GM18517 (cell line): ENCODE results near the gene TBL3.
A peak's percentile ranks its signal among the peaks of the same experiment; 100 is the strongest.
"Not testable (repeated sequence)": the region's sequence is repeated elsewhere in the genome, so short reads cannot be mapped to it uniquely, and the experiment has no call there.

Experiments used
- ATAC-seq: cut with Tn5 transposase; IDR thresholded peaks from one replicate; pipeline ENCODE4 v1.9.1; 2021; ENCODE audit warnings: mild to moderate bottlenecking, moderate library complexity; ENCODE audit not compliant: unreplicated experiment

The TBL3 gene

GRCh38 chr16:1971796-1972489, at the start of gene TBL3:
Gene TBL3 (plus strand): TSS chr16:1972053. CDS start chr16:1972165, 112 bp downstream.
- ATAC-seq = peak; percentile 68

DNA sequence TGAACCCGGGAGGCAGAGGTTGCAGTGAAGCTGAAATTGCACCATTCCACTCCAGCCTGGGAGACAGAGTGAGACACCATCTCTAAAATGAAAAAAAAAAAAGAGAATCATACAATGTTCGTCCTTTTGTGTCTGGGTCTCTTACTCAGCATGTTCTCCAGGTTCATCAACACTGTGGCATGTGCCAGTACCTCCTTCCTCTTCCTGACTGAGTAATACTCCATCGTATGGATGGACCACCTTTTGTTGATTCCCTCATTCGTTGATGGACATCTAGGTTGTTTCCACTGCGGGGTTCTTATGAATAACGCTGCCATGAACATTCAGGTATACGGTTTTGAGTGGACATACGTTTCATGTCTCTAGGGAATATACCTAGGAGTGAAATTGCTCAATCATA, 49.5 kb upstream of the TBL3 start:
- no peak for ATAC-seq

GRCh38 chr16:1923299-1924034, 48.4 kb upstream of the TBL3 start:
- no peak for ATAC-seq

GRCh38 chr16:1924095-1924494, 47.8 kb upstream of the TBL3 start:
- no peak for ATAC-seq

GRCh38 chr16:1926271-1926670, 45.6 kb upstream of the TBL3 start:
- no peak for ATAC-seq

- no peak for ATAC-seq
Measured at GRCh38 chr16:1929105-1929504, 42.7 kb upstream of the TBL3 start.

DNA sequence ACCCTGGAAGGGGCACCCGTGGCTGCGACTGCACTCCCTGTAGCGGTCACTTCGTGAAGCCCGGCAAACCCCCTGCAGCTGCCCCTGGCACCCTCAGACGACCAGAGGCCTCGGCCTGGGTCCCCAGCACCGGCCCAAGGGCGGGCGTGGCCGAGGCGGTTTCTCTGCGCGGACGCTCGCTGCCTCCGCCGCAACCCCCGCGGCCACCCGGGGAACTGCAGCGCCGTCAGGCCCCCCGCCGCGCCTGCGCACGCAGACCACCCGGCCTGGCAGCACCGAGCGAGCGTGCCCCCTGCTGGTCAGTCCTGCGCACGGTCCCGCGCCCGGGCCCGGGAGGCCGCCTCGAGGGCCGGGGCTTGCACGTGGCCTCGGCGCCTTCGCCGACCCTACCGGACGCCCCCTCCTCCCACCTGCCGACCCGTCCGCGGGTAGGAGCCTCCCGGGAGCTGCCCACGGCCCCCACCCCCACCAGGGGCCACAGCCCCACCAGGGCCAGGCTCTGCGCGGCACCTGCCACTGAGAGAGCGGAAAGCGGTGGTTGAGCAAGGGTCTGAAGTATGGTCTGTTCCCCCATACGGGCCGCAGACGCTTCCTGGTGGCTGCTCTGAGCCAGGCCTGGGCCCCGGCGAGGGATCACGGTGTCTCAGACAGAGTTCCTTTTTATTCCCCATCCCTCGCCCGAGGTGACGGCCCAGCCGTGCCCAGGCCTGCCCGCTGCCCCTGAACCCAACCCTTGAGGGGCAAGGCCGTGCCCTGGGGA, 42.1 kb upstream of the TBL3 start:
- peak; percentile 80 for ATAC-seq

DNA sequence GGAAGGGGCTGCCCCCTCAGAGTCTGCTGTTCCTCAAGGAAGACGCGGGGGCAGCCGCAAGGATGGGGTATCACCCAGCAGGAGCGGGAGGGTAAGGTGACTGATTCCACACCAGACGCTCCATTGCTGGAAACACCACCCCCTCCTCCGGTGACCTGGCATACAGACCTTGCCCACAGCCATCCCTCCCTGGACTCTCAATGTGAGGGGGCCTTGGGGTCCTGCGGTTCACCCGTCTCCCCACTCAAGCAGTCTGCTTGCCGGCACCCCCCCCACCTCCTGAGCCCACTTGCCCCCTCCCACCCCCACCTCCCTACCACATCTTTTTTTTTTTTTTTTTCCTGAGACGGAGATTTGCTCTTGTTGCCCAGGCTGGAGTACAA, 41.5 kb upstream of the TBL3 start:
- no peak for ATAC-seq

GRCh38 chr16:1932050-1933028, 39.5 kb upstream of the TBL3 start:
- ATAC-seq = no peak

- no peak for ATAC-seq
Measured at GRCh38 chr16:1933097-1933661, 38.7 kb upstream of the TBL3 start.

DNA sequence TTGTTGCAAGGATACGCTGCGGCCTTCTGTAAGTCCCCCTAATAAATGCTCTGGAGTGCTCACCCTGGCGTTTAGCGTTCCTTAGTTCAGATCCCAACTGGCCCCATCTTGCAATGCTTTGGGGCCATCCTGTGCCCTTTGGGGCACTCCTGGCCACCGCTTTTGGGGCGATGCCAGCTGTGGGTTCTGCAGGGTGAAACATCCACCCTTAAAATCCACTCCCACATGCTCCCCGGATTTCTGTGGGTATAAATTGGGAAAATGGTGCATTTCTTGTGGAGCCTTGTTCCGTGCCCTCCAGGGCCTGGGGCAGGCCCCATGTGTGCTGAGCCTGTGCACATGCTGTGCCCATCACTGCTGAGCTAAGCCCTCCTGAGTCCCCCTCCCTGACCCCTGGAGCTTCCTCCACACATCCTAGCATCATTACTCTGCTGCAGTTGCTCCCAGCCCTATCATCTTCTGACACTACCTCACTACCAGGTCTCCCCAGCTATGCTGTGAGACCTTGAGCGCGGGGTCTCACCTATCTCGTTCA, 34.8 kb upstream of the TBL3 start:
- no peak for ATAC-seq

GRCh38 chr16:1938316-1938715, 33.5 kb upstream of the TBL3 start:
- no peak for ATAC-seq

GRCh38 chr16:1938910-1939309, 32.9 kb upstream of the TBL3 start:
- no peak for ATAC-seq

DNA sequence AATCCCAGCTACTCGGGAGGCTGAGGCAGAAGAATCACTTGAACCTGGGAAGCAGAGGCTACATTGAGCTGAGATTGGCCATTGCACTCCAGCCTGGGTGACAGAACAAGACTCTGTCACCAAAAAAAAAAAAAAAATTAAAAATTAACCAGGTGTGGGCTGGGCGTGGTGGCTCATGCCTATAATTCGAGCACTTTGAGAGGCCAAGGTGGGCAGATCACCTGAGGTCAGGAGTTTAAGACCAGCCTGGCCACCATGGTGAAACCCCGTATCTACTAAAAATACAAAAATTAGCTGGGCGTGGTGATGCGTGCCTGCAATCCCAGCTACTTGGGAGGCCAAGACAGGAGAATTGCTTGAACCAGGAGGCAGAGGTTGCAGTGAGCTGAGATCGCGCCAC, 32.0 kb upstream of the TBL3 start:
- ATAC-seq = not testable (repeated sequence)

- no peak for ATAC-seq
Measured at GRCh38 chr16:1940273-1941161, 31.3 kb upstream of the TBL3 start.

DNA sequence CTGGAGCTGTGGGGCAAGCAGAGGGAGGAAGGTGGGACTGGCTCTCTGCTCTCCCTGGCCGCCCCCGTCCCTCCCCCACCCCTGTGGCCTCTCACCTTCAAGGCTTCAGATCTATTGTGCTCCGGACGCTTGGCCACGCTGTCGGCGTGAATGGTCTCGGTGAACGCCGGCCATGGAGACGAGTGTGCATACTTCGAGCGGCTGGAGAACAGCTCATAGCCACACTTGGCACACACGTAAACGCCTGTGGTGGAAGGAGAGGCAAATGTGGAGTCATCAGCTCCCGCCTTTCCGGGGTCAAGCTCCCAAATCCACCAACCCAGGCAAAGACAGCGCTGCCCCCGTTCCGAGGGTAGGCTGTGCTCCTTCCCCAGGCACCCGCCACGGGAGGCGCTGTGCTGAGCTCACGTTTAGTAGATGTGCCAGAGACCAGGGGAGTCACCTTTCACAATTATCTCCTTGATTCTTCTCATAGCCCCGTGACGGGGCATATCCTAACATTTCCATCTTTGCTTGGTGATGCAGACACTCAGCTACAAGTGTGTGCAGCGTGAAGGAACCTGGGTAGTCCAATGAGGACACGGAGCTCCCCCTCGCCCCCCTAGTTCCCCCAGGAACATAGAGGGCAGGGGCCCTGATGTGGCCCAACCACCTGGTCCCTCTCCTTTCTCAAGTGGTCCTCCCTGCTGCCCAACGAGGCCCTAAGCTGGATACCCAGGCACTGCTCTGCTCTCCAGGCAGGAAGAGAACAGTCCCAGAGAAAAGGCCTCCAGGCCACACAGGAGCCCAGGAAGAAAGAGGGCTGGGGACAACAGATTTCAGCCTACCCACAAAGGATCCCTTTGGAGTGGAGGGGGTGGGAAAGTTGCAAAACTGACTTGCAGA, 30.4 kb upstream of the TBL3 start:
- ATAC-seq = no peak

DNA sequence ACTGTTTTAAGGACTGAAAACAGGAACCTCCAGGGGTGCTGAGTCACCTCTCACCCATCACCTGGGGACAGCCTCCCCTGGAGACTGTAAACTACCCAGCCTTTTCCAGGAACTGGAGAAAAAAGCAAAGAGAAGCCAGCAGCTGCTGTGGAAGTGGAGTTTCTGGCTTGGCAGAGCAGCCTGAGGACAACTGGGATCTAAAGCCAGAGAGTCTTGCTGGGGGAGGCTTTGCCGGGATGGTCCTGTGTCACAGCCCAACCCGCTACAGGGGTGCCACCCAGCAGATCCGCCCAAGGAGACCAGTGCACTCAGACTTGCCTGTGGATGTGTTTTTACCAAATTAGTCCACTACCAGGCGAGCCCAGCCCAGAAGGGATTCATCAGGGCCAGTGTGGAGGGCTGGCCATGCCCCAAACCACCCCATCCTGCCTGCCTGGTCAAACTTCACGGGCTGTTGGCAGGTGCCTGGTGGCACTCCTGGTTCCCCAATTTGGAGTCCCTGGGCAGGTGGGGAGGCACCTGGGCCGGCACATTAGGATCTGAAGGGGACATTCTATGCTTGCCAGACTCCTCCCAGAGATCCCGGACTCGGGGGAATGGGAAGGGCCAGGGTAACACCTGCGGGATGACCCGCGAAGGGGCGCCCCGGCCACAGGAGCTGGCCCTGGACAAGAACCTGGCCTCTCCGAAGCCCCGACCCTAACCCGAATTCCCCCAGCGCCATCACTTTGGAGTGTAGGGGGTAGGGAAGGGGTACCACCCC, 29.6 kb upstream of the TBL3 start:
- ATAC-seq = no peak
